ENCODE results near the gene KIF13A. TPM values are rescaled to one million over a fixed set of nuclear protein-coding genes. Genes with fewer than 3 reads are reported as not detected.

Gene KIF13A
- total and polyA plus RNA-seq, 4 donors, result 14.2 to 97.4 (median 31.7) TPM

DNA sequence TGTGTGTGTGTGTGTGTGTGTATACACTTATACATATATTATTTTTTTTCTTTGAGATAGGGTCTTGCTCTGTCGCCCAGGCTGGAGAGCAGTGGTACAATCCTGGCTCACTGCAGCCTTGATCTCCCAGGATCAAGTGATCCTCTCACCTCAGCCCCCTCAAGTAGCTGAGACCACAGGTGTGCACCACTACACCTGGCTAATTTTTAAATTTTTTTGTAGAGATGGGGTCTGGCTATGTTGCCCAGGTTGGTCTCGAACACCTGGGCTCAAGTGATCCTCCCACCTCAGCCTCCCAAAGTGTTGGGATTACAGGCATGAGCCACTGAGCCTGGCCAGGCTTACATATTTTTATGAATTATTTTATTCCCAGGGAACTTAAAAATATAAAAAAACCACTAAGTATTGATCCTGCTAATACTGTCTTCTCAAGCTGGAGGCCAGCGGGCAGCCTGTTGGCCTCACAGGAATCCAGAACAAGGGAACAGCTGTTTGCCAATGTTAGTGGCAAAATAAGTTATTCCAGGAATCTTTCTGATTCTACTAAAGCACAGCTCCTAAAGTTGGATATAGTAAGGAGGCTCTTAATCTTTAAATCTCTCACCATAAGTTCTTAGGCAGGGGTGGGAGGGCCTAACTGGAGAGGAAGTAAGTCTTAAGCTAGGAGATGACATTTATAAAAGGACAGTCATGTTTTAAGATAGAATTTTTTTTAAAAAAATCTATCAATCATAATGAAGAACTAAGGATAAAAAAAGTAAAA is 145.2 kb downstream of the KIF13A start:
- no peak for DNase-seq
- no peaks in the 10 kb centered on the region for H3K9me3 ChIP-seq (ENCODE audit: control insufficient read depth in 4 of 4, insufficient read depth in 3 of 4, low read length in 3 of 4)
- no peak for TF ChIP-seq CTCF (IDR thresholded peaks at IDR 0.05; ENCODE audit: control extremely low read depth, extremely low read depth)
- no peak overlapping the region for H3K9ac ChIP-seq (ENCODE audit: insufficient read depth in 1 of 2, low read length in 2 of 2)
- peaks cover 4 to 11% (median 8%) of the 10 kb centered on the region in 4 donors for H3K36me3 ChIP-seq (ENCODE audit: control insufficient read depth in 4 of 4, insufficient read depth in 4 of 4, low read length in 4 of 4)
- 98% methylated on average over 3 of the region's 3 CpGs for WGBS, 2 donors
- H3K27me3 ChIP-seq (ENCODE audit: control insufficient read depth in 3 of 3, insufficient read depth in 3 of 3, low read length in 2 of 3), result no peaks in the 10 kb centered on the region
- no peak for ATAC-seq (ENCODE audit: insufficient read depth, low FRiP score)
- H3K4me3 ChIP-seq, result no peak overlapping the region
- no peaks in the 10 kb centered on the region for H3K4me1 ChIP-seq (ENCODE audit: control insufficient read depth in 5 of 5, insufficient read depth in 5 of 5, low read length in 5 of 5)
- H3K27ac ChIP-seq (ENCODE audit: low read depth in 1 of 2, low read length in 1 of 2), result no peak overlapping the region

- DNase-seq (no peak), ATAC-seq (ENCODE audit: insufficient read depth, low FRiP score) (no peak)
- Histone ChIP-seq H3K27me3 (ENCODE audit: control insufficient read depth in 3 of 3, insufficient read depth in 3 of 3, low read length in 2 of 3) (no peaks in the 10 kb centered on the region), H3K4me1 (ENCODE audit: control insufficient read depth in 5 of 5, insufficient read depth in 5 of 5, low read length in 5 of 5) (no peaks in the 10 kb centered on the region), H3K27ac (ENCODE audit: low read depth in 1 of 2, low read length in 1 of 2) (no peak overlapping the region), H3K9me3 (ENCODE audit: control insufficient read depth in 4 of 4, insufficient read depth in 3 of 4, low read length in 3 of 4) (no peaks in the 10 kb centered on the region), H3K9ac (ENCODE audit: insufficient read depth in 1 of 2, low read length in 2 of 2) (no peak overlapping the region), H3K4me3 (no peak overlapping the region), H3K36me3 (ENCODE audit: control insufficient read depth in 4 of 4, insufficient read depth in 4 of 4, low read length in 4 of 4) (peaks cover 11 to 14% (median 13%) of the 10 kb centered on the region in 4 donors)
- WGBS, 2 donors, result 95 to 97% methylated on average over 9 of the region's 9 CpGs
- no peak for TF ChIP-seq CTCF (IDR thresholded peaks at IDR 0.05; ENCODE audit: control extremely low read depth, extremely low read depth)
Measured at GRCh38 chr6:17839513-17840223, 147.8 kb downstream of the KIF13A start.

- no peak for TF ChIP-seq CTCF (IDR thresholded peaks at IDR 0.05; ENCODE audit: control extremely low read depth, extremely low read depth)
- Histone ChIP-seq H3K27me3 (ENCODE audit: control insufficient read depth in 3 of 3, insufficient read depth in 3 of 3, low read length in 2 of 3) (no peaks in the 10 kb centered on the region), H3K9ac (ENCODE audit: insufficient read depth in 1 of 2, low read length in 2 of 2) (no peak overlapping the region), H3K9me3 (ENCODE audit: control insufficient read depth in 4 of 4, insufficient read depth in 3 of 4, low read length in 3 of 4) (no peaks in the 10 kb centered on the region), H3K27ac (ENCODE audit: low read depth in 1 of 2, low read length in 1 of 2) (no peak overlapping the region), H3K36me3 (ENCODE audit: control insufficient read depth in 4 of 4, insufficient read depth in 4 of 4, low read length in 4 of 4) (peaks cover 10 to 19% (median 12%) of the 10 kb centered on the region in 4 donors), H3K4me1 (ENCODE audit: control insufficient read depth in 5 of 5, insufficient read depth in 5 of 5, low read length in 5 of 5) (peaks cover 0 to 7% (median 0%) of the 10 kb centered on the region in 5 donors), H3K4me3 (no peak overlapping the region)
- DNase-seq (no peak), ATAC-seq (ENCODE audit: insufficient read depth, low FRiP score) (no peak)
- 96 to 97% methylated on average over 2 of the region's 2 CpGs for WGBS, 2 donors
Measured at GRCh38 chr6:17836293-17836692, 151.1 kb downstream of the KIF13A start.
